Measurements from ENCODE around the gene ZDHHC18.

GRCh38 chr1:26894263-26894662 is 67.8 kb downstream of the ZDHHC18 start:
- no peak for TF ChIP-seq EZH2 (IDR thresholded peaks at IDR 0.05)
- no peak for TF ChIP-seq POLR2AphosphoS5 (IDR thresholded peaks at IDR 0.05; ENCODE audit: borderline replicate concordance, low read depth, low read length)
